Measurements from ENCODE around the gene SLC13A2. TPM values are rescaled to one million over a fixed set of nuclear protein-coding genes. Genes with fewer than 3 reads are reported as not detected.
"Not testable (repeated sequence)": the region's sequence is repeated elsewhere in the genome, so short reads cannot be mapped to it uniquely, and the experiment has no call there.

SLC13A2 gene
- total RNA-seq, 1 experiment from 2014 or later: not detected

DNA sequence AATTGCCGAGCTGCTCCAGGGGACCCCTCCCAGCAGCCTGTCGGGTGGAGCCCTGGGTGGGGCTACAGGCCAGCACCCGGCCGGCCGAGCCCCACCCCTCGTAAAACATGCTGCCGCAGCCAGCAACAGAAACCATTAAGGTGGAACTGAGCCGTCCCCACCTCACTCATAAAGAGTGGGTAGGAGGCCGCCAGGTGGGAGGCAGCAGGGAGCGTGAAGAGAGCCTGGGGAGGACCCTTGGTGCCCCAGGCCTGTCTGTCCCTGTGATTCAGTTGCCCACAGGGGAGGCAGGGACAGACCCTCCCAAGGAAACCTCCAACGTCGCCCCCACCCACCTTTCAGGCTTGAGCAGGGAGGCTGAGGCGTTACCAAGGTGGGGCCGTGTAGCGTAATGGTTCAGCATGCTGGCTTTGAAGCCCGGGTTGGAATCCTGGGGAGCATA lies 41.1 kb downstream of the SLC13A2 start:
- no peak for DNase-seq (ENCODE audit: low spot score)

DNA sequence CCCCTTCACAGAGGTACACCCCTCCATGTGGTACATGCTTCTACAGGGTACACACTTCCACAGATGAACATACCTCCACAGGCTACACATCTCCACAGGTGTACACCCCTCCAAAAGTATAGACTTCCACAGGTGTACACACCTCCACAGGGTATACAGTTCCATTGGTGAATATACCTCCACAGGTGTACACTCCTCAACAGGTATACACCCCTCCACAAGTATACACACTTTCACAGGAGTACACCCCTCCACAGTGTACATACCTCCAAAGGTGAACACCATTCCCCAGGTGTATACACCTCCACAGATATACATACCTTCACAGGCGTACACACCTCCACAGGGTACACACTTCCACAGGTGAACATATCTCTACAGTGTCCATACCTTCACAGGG lies 42.1 kb downstream of the SLC13A2 start:
- DNase-seq (ENCODE audit: low spot score): no peak

- DNase-seq (ENCODE audit: low spot score): no peak
Measured at GRCh38 chr17:28518132-28518531, 44.7 kb downstream of the SLC13A2 start.

- no peak for DNase-seq (ENCODE audit: low spot score)
Measured at GRCh38 chr17:28518578-28518977, 45.1 kb downstream of the SLC13A2 start.

DNA sequence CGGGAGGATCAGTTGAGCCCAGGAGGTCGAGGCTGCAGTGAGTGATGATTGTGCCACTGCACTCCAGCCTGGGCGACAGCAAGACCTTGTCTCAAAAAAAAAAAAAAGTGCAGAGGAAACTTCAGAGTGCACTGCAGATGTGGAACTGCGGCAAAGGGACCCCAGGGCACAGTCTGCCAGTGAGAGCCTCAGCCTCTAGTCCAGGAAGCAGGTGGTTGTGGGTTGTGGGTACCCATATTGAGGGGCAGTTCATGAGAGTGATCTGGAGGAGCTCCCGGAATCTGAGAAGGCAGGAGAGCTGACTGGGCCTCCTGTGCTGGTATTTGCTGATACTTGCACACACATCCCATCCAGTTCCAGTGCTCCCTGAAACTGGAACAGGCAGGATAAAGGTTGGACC lies 45.8 kb downstream of the SLC13A2 start:
- DNase-seq (ENCODE audit: low spot score): no peak

DNA sequence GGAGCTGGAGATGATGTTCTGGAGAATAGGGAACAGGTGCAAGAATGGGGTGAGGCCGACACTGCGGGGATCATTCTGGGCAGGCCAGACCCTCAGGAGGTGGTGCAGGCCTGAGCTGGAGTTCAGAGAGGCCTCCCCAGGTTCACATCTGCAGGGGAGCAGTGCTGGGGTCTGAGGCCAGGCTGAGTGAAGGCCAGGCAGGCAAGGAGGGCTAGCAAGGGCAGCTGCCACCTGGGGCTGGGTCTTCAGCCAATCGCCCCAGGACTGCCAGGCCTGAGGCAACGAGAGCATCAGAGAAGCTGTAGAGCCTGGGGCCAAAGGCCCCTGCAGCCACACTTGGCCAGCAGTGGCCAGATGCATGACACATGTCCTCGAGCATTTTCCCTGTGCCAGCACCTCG lies 47.2 kb downstream of the SLC13A2 start:
- no peak for DNase-seq (ENCODE audit: low spot score)

DNA sequence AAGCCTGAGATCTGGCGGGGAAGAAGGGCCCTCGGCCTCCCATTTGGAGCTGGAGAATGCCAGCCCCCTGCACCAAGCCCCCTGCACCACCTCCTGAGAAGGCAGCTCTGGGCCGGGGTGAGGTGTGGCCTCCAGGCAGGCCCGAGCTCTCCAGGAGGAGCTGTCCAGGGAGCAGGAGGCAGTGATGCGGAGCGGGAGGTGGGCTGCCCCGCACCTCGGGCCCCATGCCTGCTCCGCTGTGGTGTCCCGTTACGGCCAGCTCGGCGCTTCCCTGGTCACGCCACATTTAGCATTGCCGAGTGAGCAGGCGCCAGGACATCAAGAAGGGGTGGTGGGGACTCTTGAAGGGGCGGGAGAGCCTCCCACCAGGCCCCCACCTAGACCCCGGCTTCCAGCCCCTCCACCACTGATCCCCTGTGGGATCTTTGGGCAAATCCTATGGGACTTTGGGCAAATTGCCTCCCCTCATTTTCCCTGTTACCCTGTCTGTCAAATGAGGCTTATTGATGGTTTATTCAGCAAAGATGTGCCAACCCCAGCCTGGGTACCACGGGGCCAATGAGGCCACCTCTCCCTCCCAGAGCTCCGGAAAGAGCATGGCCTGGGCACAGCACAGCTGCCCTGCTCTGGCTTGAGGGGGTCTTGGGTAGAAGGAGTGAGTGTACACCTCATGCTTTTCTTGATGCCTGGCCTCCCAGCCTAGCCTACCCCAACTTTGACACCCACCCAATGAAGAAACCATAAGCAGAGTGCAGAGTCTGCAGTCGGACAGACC lies 48.1 kb downstream of the SLC13A2 start:
- DNase-seq (ENCODE audit: low spot score): no peak

GRCh38 chr17:28522281-28522680 lies 48.8 kb downstream of the SLC13A2 start:
- DNase-seq (ENCODE audit: low spot score): not testable (repeated sequence)

DNA sequence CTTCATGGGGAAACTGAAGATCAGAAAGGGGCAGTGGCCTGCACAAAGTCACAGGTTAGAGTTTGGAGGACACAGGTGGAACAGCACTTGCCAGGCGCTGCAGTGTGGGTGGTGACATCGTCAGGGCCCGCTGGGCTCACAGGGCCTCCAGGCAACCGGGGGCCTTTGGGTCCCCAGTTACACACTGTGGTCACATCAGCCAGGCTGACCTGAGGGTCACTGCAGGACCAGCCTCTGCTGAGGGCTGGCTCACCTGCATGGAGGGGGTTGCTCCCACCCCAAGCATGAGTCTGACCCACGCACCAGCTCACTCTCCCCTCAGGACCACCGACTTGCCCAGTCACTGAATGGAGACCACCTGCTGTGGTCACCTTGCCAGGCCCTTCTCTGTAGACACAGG lies 49.7 kb downstream of the SLC13A2 start:
- no peak for DNase-seq (ENCODE audit: low spot score)

DNA sequence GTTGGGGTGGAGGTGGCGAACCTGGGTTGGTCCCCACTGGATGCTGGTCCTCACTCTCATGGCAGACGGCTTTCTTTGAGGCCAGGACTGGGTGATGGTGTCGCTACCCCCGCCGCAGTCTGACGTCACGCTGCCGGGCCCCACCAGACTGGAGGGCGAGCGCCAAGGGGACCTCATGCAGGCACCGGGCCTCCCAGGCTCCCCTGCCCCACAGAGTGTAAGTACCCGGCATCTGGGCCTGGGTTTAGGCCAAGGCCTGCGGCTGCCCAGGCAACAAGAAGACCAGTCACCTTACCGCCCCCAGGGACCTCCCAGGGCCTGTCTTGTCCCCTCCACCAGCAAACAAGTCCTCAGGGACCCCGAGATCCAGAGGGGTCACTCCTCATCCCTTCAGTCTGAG lies 50.4 kb downstream of the SLC13A2 start:
- DNase-seq (ENCODE audit: low spot score): no peak

- DNase-seq (ENCODE audit: low spot score): peak; percentile 80
Measured at GRCh38 chr17:28524476-28525424, 51.3 kb downstream of the SLC13A2 start.

- DNase-seq (ENCODE audit: low spot score): no peak
Measured at GRCh38 chr17:28526381-28526780, 52.9 kb downstream of the SLC13A2 start.

GRCh38 chr17:28527181-28527681 lies 53.8 kb downstream of the SLC13A2 start:
- no peak for DNase-seq (ENCODE audit: low spot score)

DNA sequence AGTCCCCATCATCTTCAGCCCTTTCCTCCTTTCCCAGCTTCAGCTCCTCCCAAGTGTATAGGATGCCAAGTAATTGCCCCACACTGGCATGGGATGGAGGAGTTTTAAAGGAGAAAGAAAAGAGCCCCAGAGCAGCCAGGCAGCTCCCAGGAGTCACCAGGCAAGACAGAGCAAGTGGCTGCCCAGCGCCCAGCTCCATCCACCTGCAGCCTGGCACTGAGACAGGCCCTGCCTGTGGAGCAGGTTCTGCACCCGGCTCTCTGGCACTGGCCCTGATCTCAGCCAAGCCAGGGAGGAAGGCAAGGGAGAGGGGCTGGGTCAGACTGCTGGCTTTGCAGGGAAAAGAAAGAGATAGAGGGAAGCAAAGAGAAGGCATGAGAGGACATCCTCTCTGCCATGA lies 54.4 kb downstream of the SLC13A2 start:
- DNase-seq (ENCODE audit: low spot score): no peak

- DNase-seq (ENCODE audit: low spot score): peak; percentile 63
Measured at GRCh38 chr17:28528327-28529012, 55.0 kb downstream of the SLC13A2 start.

DNA sequence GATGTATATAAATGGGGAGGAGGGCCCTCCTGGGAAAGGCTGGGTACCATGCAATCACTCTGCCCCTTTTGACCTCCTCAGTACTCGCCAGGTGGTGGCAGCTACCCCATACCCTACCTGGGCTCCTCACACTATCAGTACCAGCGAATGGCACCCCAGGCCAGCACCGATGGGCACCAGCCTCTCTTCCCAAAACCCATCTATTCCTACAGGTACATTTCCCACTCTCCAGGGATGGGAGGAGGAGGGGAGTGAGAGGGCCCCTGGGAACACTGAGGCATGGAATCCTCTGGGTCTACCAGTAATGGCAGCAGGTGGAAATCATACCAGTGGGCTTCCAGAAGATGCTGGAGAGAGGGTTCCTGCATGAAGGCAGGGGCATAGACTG lies 55.6 kb downstream of the SLC13A2 start:
- DNase-seq (ENCODE audit: low spot score): no peak

DNA sequence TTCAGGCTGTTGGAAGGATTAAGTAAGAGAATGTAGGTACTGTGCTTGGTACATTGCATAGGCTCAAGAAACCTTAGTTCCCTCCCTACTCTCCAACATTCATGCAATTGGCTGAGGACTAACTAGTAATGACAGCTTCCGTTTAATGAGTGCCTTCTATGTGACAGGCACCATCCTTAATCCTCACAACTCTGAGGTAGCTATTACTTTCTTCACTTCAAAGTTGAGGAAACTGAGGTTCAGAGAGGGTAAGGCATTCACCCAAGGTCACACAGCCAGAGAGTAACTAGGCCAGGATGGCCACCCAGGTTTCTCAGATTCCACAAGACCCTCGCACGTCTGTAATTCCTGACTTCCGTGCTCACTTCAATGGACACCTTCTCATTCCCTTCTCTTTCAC lies 56.8 kb downstream of the SLC13A2 start:
- no peak for DNase-seq (ENCODE audit: low spot score)

GRCh38 chr17:28530926-28531325 lies 57.5 kb downstream of the SLC13A2 start:
- DNase-seq (ENCODE audit: low spot score): no peak

GRCh38 chr17:28532050-28532960 lies 58.9 kb downstream of the SLC13A2 start:
- peak; percentile 39 for DNase-seq (ENCODE audit: low spot score)

DNA sequence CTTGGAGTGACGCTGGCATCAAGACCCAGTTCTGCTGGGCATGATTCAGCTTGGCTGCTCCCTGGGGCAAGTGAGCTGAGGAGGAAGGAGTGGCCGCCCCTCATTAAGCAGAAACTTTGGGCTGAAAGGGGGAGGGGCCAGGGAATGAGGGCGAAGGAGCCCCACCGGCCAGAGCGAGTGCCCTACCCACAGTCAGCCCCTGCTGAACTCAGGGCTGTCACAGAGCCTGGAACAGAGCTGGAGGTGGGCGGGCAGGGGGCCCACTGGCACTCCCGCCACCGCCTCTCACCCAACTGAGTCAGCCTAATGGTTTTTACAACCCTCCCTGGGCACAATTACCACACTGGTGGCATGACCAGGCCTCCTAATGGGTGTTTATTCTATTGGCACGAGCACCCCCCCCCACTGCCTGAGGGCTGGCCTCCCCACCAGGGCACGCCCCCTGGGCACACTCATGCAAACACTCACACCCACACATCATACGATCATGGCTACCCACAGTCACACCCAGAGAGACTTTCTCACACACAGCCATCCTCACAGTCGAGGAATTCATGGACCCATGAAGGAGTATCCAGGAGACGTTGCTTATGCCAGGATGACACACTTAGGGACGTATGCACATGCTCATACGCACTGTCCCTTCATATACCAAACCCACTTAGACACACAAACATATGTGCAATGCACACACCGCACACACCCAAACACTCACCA lies 59.8 kb downstream of the SLC13A2 start:
- no peak for DNase-seq (ENCODE audit: low spot score)
